CD4-positive, alpha-beta memory T cell (primary cell): Measurements from ENCODE around the gene PAX9. TPM values are rescaled to one million over a fixed set of nuclear protein-coding genes. Genes with fewer than 3 reads are reported as not detected.

Experiments used
- polyA plus RNA-seq, 2 donors: library from polyadenylated mRNA; unstranded; fragments of 300-500 nt; fragmentation: Illumina TruSeq; gene quantifications; one replicate each; pipeline ENCODE4 v1.2.3, GENCODE V29; 2021
- total RNA-seq, 2 experiments: library from RNA; stranded (reverse); gene quantifications; one replicate each; pipeline ENCODE4 v1.2.3, GENCODE V29; 2021

The PAX9 gene
- total and polyA plus RNA-seq, 4 experiments from 2014 or later, result 0.03 TPM; not detected in 3

Other genes with a start within 250 kb of the PAX9 start
- not detected for gene NKX2-1, start 141.6 kb upstream of the PAX9 start, total RNA-seq
- not detected for gene NKX2-1, start 141.6 kb upstream of the PAX9 start, polyA plus RNA-seq
- gene NKX2-8, start 79.2 kb upstream of the PAX9 start, total RNA-seq, result not detected
- not detected for gene NKX2-8, start 79.2 kb upstream of the PAX9 start, polyA plus RNA-seq